WTC11 (cell line): ENCODE results near the gene HPS3. TPM values are rescaled to one million over a fixed set of nuclear protein-coding genes. Genes with fewer than 3 reads are reported as not detected.

Source experiments
- ATAC-seq: fragments of 200-7000 bp; cut with Tn5 transposase; 2 replicates; pipeline ENCODE4 v1.10.0; 2021; ENCODE audit warnings: mild to moderate bottlenecking, moderate library complexity
- CTCF ChIA-PET: fragments of 300-600 bp; sonication (Branson Sonifier 250); formaldehyde crosslinking; loops from one replicate; lab custom pipeline; 2021; ENCODE audit warnings: antibody characterized with exemption; lab: Charles Lee
- POLR2A ChIA-PET: fragments of 350-600 bp; sonication (Branson Sonifier 250); formaldehyde crosslinking; loops from one replicate; lab custom pipeline; 2021; ENCODE audit warnings: antibody characterized with exemption; lab: Charles Lee
- DNase-seq: peaks from one replicate; pipeline ENCODE4 v3.0.0; 2021; ENCODE audit warnings: low spot score
- H3K27ac Mint-ChIP-seq: 2 replicates; pipeline ENCODE4 v1.8.0; 2021; ENCODE audit warnings: mixed read lengths
- H3K27me3 Mint-ChIP-seq: 2 replicates; pipeline ENCODE4 v1.8.0; 2021; ENCODE audit warnings: low read depth, mild to moderate bottlenecking, moderate library complexity, mixed read lengths
- H3K36me3 Mint-ChIP-seq: 2 replicates; pipeline ENCODE4 v1.8.0; 2021; ENCODE audit warnings: mixed read lengths
- H3K4me1 Mint-ChIP-seq: 2 replicates; pipeline ENCODE4 v1.8.0; 2022; ENCODE audit warnings: mixed read lengths
- H3K4me3 Mint-ChIP-seq: 2 replicates; pipeline ENCODE4 v1.8.0; 2021; ENCODE audit warnings: mild to moderate bottlenecking, moderate library complexity, mixed read lengths
- H3K9me3 Mint-ChIP-seq: 2 replicates; pipeline ENCODE4 v1.8.0; 2021; ENCODE audit warnings: mixed read lengths
- CREB1 ChIP-seq: sonication (generic); formaldehyde crosslinking; IDR thresholded peaks from 2 replicates; pipeline ENCODE4 v1.8.0; 2023; ENCODE audit warnings: mild to moderate bottlenecking, missing genetic modification reagents
- ETV6 ChIP-seq: sonication (generic); formaldehyde crosslinking; IDR thresholded peaks from 2 replicates; pipeline ENCODE4 v1.8.1; 2022; ENCODE audit warnings: mild to moderate bottlenecking, missing genetic modification reagents
- FOXP1 ChIP-seq: sonication (generic); formaldehyde crosslinking; IDR thresholded peaks from 2 replicates; pipeline ENCODE4 v1.8.0; 2022; ENCODE audit warnings: missing genetic modification reagents, mild to moderate bottlenecking, moderate library complexity, borderline replicate concordance
- IRF2 ChIP-seq: sonication (generic); formaldehyde crosslinking; IDR thresholded peaks from 2 replicates; pipeline ENCODE4 v1.8.0; 2022; ENCODE audit warnings: low read depth, missing genetic modification reagents, borderline replicate concordance
- MYBL2 ChIP-seq: sonication (generic); formaldehyde crosslinking; IDR thresholded peaks from 2 replicates; pipeline ENCODE4 v1.8.1; 2023; ENCODE audit warnings: mild to moderate bottlenecking, moderate library complexity, missing genetic modification reagents
- NFE2L1 ChIP-seq: sonication (generic); formaldehyde crosslinking; IDR thresholded peaks from 2 replicates; pipeline ENCODE4 v1.8.1; 2023; ENCODE audit warnings: missing genetic modification reagents
- SOX15 ChIP-seq: fragments of 250-450 bp; sonication (Bioruptor Pico); IDR thresholded peaks from 2 replicates; pipeline ENCODE4 v1.9.0; 2021; ENCODE audit warnings: mild to moderate bottlenecking
- TEAD4 ChIP-seq: sonication (generic); formaldehyde crosslinking; IDR thresholded peaks from 2 replicates; pipeline ENCODE4 v1.8.0; 2022; ENCODE audit warnings: mild to moderate bottlenecking, missing genetic modification reagents
- ZNF138 ChIP-seq: sonication (generic); formaldehyde crosslinking; conservative IDR thresholded peaks from 2 replicates; pipeline ENCODE4 v1.8.1; 2022; ENCODE audit warnings: mild to moderate bottlenecking, moderate library complexity, missing genetic modification reagents
- ZNF396 ChIP-seq: fragments of 250-450 bp; sonication (Bioruptor Pico); IDR thresholded peaks from 2 replicates; pipeline ENCODE4 v1.8.0; 2021; ENCODE audit warnings: mild to moderate bottlenecking, moderate library complexity, borderline replicate concordance
- ZNF671 ChIP-seq: fragments of 250-450 bp; sonication (Bioruptor Pico); IDR thresholded peaks from 2 replicates; pipeline ENCODE4 v1.8.0; 2021; ENCODE audit warnings: mild to moderate bottlenecking
- total RNA-seq: library from RNA; stranded (reverse); gene quantifications from 3 replicates; pipeline ENCODE4 v1.2.3, GENCODE V29; 2021
- TF ChIP-seq, protein P1 (sequence below): fragments of 250-450 bp; sonication (Bioruptor Pico); conservative IDR thresholded peaks from 2 replicates; pipeline ENCODE4 v1.9.0; 2021; ENCODE audit warnings: mild to moderate bottlenecking
- TF ChIP-seq, protein P2 (sequence below): sonication (generic); formaldehyde crosslinking; IDR thresholded peaks from 2 replicates; pipeline ENCODE4 v1.8.1; 2022; ENCODE audit warnings: low read depth, mild to moderate bottlenecking, moderate library complexity, missing genetic modification reagents, borderline replicate concordance
- TF ChIP-seq, protein P3 (sequence below): fragments of 250-450 bp; sonication (Bioruptor Pico); IDR thresholded peaks from 2 replicates; pipeline ENCODE4 v1.8.0; 2021; ENCODE audit warnings: mild to moderate bottlenecking
- TF ChIP-seq, protein P4 (sequence below): sonication (generic); formaldehyde crosslinking; IDR thresholded peaks from 2 replicates; pipeline ENCODE4 v1.8.1; 2023; ENCODE audit warnings: mild to moderate bottlenecking, missing genetic modification reagents
- TF ChIP-seq, protein P5 (sequence below): sonication (generic); formaldehyde crosslinking; conservative IDR thresholded peaks from 2 replicates; pipeline ENCODE4 v1.8.1; 2023; ENCODE audit warnings: mild to moderate bottlenecking, low read depth, missing genetic modification reagents, moderate library complexity
- TF ChIP-seq, protein P6 (sequence below): sonication (generic); formaldehyde crosslinking; IDR thresholded peaks from 2 replicates; pipeline ENCODE4 v1.8.1; 2022; ENCODE audit warnings: mild to moderate bottlenecking, moderate library complexity, missing genetic modification reagents
- TF ChIP-seq, protein P7 (sequence below): sonication (generic); formaldehyde crosslinking; conservative IDR thresholded peaks from 2 replicates; pipeline ENCODE4 v1.8.1; 2022; ENCODE audit warnings: mild to moderate bottlenecking, missing genetic modification reagents
- TF ChIP-seq, protein P8 (sequence below): sonication (generic); formaldehyde crosslinking; IDR thresholded peaks from 2 replicates; pipeline ENCODE4 v1.8.1; 2023; ENCODE audit warnings: mild to moderate bottlenecking, missing genetic modification reagents, moderate library complexity
- TF ChIP-seq, protein P9 (sequence below): sonication (generic); formaldehyde crosslinking; IDR thresholded peaks from 2 replicates; pipeline ENCODE4 v1.8.0; 2022; ENCODE audit warnings: mild to moderate bottlenecking, missing genetic modification reagents
- TF ChIP-seq, protein P10 (sequence below): sonication (generic); formaldehyde crosslinking; IDR thresholded peaks from 2 replicates; pipeline ENCODE4 v1.8.0; 2022; ENCODE audit warnings: mild to moderate bottlenecking, missing genetic modification reagents

The HPS3 gene
- total RNA-seq, 1 experiment from 2014 or later = 51.3 TPM

DNA sequence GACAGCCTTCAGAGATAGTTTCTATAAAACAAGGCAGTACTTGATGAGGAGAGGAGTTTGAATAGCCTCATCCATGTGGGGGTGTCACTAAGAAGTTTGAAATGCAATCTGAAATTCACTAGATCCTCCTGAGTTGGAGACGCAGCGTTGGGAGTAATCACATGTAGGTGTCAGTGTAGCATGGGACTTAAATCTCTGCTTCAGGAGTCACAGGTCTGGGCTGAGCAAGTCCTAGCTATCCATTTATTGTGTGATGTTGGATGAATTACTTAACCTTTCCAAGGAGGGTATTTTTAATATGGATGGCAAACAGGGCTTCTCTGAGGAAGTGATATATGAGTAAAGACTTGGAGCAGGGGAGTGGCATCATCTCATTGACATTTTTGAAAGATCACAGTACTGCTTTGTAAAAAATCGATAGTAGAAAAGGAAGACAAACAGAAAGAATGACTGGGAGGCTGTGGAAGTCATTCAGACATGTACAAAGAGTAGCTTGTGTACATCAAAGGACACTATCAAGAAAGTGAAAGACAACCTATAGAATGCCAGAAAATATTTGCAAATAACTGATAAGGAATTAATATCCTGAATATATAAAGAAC lies 75.1 kb downstream of the HPS3 start:
- H3K27me3 Mint-ChIP-seq = no peaks in the 10 kb centered on the region
- peaks cover 6% of the 10 kb centered on the region for H3K9me3 Mint-ChIP-seq
- CTCF ChIA-PET = no interaction called here
- DNase-seq (no peak), ATAC-seq (peak; percentile 44)
- POLR2A ChIA-PET = no interaction called here
- no peak overlapping the region for H3K4me3 Mint-ChIP-seq
- TF ChIP-seq IRF2 (CRISPR knock-in tag) (no peak), SOX15 (no peak), NFE2L1 (CRISPR knock-in tag) (no peak), ZNF671 (CRISPR knock-in tag) (no peak), ZNF396 (CRISPR knock-in tag) (no peak)
- TF ChIP-seq, protein P1, sequence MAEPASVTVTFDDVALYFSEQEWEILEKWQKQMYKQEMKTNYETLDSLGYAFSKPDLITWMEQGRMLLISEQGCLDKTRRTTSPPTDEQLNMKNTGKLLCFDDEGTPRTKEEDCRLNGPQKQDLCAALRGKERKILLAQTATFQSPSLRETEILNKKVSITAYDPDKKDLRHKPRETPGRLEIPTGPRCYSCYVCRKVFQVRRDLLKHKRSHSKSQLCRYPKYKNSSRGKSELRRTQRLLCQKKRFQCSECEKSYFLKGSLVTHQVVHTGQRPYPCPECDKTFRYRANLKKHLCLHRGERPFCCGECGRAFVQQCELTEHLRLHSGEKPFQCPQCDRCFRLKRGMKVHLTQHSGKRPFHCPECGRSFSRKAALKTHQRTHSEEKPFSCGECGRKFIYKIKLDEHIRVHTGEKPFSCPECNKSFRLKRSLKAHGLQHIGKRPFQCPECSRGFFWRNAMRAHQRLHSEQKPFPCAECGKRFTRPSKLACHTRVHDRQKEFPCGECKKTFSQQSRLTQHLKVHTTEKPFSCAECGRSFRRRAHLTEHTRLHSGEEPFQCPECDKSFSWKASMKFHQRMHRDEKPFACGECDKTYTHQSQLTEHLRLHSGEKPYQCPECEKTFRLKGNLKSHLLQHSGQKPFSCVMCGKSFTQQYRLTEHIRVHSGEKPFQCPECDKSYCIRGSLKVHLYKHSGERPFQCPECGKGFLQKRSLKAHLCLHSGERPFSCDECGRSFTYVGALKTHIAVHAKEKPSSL (CRISPR knock-in tag) = no peak
- TF ChIP-seq, all 79 proteins: peak for 0
- H3K4me1 Mint-ChIP-seq = peaks cover 46% of the 10 kb centered on the region
- H3K27ac Mint-ChIP-seq = peak overlapping the region; percentile 32
- no peaks in the 10 kb centered on the region for H3K36me3 Mint-ChIP-seq

DNA sequence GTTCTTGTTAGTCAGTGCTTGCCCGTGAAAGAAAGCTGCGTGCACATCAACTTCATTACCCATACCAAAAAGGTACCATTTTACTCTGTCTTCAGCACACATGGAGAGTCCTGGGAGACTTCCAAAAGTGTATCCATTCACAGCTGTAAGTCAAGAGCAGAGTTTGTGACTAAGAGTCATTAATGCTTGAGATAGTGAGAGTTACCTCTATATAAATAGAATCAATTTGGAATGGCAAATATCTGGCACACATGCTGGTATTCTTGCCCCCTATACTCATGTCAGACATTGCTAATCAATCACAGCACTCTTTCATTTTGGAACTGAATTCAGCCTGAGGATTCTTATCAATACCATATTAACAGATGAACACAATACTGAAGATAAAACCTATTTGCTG lies 78.0 kb downstream of the HPS3 start:
- peaks cover 36% of the 10 kb centered on the region for H3K4me1 Mint-ChIP-seq
- no peak overlapping the region for H3K4me3 Mint-ChIP-seq
- H3K9me3 Mint-ChIP-seq = peaks cover 6% of the 10 kb centered on the region
- no peaks in the 10 kb centered on the region for H3K27me3 Mint-ChIP-seq
- no peak overlapping the region for H3K27ac Mint-ChIP-seq
- ATAC-seq = no peak
- DNase-seq = no peak
- no peaks in the 10 kb centered on the region for H3K36me3 Mint-ChIP-seq
- ChIA-PET POLR2A (no interaction called here), CTCF (no interaction called here)
- TF ChIP-seq, protein P2, sequence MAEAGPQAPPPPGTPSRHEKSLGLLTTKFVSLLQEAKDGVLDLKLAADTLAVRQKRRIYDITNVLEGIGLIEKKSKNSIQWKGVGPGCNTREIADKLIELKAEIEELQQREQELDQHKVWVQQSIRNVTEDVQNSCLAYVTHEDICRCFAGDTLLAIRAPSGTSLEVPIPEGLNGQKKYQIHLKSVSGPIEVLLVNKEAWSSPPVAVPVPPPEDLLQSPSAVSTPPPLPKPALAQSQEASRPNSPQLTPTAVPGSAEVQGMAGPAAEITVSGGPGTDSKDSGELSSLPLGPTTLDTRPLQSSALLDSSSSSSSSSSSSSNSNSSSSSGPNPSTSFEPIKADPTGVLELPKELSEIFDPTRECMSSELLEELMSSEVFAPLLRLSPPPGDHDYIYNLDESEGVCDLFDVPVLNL = no peak
- TF ChIP-seq, protein P3, sequence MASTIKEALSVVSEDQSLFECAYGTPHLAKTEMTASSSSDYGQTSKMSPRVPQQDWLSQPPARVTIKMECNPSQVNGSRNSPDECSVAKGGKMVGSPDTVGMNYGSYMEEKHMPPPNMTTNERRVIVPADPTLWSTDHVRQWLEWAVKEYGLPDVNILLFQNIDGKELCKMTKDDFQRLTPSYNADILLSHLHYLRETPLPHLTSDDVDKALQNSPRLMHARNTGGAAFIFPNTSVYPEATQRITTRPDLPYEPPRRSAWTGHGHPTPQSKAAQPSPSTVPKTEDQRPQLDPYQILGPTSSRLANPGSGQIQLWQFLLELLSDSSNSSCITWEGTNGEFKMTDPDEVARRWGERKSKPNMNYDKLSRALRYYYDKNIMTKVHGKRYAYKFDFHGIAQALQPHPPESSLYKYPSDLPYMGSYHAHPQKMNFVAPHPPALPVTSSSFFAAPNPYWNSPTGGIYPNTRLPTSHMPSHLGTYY = no peak
- TF ChIP-seq CREB1 (no peak), ZNF138 (CRISPR knock-in tag) (no peak), ETV6 (CRISPR knock-in tag) (no peak), MYBL2 (CRISPR knock-in tag) (no peak), SOX15 (no peak), FOXP1 (CRISPR knock-in tag) (no peak), TEAD4 (no peak)
- TF ChIP-seq, protein P4, sequence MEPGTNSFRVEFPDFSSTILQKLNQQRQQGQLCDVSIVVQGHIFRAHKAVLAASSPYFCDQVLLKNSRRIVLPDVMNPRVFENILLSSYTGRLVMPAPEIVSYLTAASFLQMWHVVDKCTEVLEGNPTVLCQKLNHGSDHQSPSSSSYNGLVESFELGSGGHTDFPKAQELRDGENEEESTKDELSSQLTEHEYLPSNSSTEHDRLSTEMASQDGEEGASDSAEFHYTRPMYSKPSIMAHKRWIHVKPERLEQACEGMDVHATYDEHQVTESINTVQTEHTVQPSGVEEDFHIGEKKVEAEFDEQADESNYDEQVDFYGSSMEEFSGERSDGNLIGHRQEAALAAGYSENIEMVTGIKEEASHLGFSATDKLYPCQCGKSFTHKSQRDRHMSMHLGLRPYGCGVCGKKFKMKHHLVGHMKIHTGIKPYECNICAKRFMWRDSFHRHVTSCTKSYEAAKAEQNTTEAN (CRISPR knock-in tag) = no peak
- TF ChIP-seq, protein P5, sequence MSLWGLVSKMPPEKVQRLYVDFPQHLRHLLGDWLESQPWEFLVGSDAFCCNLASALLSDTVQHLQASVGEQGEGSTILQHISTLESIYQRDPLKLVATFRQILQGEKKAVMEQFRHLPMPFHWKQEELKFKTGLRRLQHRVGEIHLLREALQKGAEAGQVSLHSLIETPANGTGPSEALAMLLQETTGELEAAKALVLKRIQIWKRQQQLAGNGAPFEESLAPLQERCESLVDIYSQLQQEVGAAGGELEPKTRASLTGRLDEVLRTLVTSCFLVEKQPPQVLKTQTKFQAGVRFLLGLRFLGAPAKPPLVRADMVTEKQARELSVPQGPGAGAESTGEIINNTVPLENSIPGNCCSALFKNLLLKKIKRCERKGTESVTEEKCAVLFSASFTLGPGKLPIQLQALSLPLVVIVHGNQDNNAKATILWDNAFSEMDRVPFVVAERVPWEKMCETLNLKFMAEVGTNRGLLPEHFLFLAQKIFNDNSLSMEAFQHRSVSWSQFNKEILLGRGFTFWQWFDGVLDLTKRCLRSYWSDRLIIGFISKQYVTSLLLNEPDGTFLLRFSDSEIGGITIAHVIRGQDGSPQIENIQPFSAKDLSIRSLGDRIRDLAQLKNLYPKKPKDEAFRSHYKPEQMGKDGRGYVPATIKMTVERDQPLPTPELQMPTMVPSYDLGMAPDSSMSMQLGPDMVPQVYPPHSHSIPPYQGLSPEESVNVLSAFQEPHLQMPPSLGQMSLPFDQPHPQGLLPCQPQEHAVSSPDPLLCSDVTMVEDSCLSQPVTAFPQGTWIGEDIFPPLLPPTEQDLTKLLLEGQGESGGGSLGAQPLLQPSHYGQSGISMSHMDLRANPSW (CRISPR knock-in tag) = no peak
- TF ChIP-seq, protein P6, sequence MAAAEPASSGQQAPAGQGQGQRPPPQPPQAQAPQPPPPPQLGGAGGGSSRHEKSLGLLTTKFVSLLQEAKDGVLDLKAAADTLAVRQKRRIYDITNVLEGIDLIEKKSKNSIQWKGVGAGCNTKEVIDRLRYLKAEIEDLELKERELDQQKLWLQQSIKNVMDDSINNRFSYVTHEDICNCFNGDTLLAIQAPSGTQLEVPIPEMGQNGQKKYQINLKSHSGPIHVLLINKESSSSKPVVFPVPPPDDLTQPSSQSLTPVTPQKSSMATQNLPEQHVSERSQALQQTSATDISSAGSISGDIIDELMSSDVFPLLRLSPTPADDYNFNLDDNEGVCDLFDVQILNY (CRISPR knock-in tag) = no peak
- TF ChIP-seq, protein P7, sequence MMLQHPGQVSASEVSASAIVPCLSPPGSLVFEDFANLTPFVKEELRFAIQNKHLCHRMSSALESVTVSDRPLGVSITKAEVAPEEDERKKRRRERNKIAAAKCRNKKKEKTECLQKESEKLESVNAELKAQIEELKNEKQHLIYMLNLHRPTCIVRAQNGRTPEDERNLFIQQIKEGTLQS (CRISPR knock-in tag) = no peak
- TF ChIP-seq, protein P8, sequence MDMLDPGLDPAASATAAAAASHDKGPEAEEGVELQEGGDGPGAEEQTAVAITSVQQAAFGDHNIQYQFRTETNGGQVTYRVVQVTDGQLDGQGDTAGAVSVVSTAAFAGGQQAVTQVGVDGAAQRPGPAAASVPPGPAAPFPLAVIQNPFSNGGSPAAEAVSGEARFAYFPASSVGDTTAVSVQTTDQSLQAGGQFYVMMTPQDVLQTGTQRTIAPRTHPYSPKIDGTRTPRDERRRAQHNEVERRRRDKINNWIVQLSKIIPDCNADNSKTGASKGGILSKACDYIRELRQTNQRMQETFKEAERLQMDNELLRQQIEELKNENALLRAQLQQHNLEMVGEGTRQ (CRISPR knock-in tag) = no peak
- TF ChIP-seq, protein P9, sequence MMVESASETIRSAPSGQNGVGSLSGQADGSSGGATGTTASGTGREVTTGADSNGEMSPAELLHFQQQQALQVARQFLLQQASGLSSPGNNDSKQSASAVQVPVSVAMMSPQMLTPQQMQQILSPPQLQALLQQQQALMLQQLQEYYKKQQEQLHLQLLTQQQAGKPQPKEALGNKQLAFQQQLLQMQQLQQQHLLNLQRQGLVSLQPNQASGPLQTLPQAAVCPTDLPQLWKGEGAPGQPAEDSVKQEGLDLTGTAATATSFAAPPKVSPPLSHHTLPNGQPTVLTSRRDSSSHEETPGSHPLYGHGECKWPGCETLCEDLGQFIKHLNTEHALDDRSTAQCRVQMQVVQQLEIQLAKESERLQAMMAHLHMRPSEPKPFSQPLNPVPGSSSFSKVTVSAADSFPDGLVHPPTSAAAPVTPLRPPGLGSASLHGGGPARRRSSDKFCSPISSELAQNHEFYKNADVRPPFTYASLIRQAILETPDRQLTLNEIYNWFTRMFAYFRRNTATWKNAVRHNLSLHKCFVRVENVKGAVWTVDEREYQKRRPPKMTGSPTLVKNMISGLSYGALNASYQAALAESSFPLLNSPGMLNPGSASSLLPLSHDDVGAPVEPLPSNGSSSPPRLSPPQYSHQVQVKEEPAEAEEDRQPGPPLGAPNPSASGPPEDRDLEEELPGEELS (CRISPR knock-in tag) = no peak
- TF ChIP-seq, protein P10, sequence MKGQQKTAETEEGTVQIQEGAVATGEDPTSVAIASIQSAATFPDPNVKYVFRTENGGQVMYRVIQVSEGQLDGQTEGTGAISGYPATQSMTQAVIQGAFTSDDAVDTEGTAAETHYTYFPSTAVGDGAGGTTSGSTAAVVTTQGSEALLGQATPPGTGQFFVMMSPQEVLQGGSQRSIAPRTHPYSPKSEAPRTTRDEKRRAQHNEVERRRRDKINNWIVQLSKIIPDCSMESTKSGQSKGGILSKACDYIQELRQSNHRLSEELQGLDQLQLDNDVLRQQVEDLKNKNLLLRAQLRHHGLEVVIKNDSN = no peak
